A172 (cell line): Measurements from ENCODE around the gene CYS1. TPM values are rescaled to one million over a fixed set of nuclear protein-coding genes. Genes with fewer than 3 reads are reported as not detected.
A peak's percentile ranks its signal among the peaks of the same experiment; 100 is the strongest.

Source experiments
- DNase-seq: peaks from one replicate; pipeline ENCODE4 v3.0.0-alpha.2; 2015; ENCODE audit warnings: low spot score
- total RNA-seq: library from RNA; depleted of rRNA; stranded (reverse); fragments of >200 nt; shearing (Covaris generic); gene quantifications from 2 replicates; pipeline ENCODE4 v1.2.3, GENCODE V29; 2014

Gene CYS1
- total RNA-seq, 1 experiment from 2014 or later, result 4.0 TPM

DNA sequence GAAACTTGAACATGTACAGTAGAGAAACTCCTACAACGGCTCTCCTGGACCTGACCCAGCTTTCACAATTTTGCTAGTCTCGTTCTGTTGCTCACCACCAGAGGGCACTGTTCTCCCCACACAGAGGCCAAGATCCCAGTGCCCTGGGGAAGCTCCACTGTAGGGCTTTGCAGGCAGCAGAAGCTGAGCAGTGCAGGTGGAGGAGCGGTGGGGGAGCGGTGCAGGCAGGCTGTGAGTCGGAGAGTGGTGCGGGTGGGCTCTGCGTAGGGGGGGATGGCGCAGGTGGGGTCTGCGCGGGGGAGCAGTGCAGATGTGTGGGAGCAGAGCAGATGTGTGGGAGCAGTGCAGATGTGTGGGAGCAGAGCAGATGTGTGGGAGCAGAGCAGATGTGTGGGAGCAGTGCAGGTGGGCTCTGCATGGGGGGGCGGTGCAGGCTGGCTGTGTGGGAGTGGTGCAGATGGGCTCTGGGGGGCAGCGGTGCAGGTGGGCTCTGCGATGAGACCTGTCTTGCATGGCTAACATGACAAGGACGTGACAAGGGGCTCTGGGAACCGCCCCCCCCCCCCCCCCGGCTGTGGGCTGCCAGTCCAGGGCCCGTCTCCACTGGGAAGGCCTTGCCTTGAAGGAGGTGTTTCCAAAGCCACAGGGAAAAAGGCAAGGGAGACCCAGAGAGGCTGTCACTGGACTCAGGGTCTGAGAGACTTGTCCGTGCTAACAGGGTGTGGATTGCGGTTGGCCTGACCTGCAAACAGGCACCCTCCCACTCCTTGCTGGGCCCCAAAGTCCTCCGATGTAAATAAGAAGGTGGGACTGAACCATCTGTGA is 7.3 kb downstream of the CYS1 start:
- peak; percentile 81 for DNase-seq

DNA sequence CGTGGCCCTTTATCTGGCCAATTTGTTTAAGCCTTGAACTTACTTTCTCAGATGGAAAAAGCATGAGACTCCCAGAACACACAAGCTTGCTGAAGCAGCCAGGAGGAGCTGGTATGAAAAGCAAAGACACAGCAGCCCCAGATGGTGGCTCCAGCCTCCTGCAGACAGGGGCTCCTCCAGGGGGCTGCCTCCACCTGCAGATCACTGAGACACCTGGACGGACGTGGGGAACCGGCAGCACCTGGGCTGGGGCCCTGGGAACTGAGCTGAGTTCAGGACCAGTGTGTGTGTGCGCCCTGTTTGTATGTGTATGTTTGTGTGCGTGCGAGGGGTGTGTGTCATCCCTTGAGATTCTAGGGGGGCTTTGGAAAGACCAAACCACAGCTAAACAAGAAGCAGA is 8.6 kb downstream of the CYS1 start:
- no peak for DNase-seq

DNA sequence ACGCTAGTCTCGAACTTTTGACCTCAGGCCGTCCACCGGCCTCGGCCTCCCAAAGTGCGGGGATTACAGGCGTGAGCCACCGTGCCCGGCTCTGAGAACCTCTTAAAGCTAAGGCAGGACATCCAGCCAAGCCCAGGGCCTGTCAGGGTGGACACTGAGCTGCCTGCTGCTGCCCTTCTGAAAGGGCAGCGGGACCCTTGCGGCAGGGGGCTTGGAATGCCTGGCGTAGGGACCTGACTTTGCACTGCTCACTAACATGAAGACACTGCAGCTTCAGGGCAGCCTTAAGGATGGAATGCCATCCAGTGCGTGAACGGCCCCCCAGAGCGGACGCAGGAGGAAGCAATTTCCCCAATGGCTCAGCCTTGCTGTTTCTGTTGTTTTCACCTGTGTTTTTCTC is 9.0 kb downstream of the CYS1 start:
- no peak for DNase-seq

DNA sequence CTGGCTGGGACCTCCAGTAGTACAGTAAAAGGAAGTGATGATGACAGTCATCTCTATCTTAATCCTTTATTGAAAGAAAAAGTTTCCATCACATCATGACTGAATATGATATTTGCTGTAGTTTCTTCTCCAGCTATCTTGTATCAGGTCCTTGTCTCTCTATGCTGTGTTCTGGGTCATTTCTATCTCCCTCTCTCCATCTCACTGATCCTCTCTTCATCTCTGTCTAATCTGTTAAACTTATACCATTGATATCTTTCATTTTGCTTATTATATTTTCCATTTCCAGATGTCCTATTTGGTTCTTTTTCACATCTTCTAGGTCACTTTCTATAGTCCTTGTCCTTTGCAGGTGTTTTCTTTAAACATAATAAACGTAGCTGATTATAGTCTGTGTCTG is 12.3 kb downstream of the CYS1 start:
- DNase-seq, result no peak

DNA sequence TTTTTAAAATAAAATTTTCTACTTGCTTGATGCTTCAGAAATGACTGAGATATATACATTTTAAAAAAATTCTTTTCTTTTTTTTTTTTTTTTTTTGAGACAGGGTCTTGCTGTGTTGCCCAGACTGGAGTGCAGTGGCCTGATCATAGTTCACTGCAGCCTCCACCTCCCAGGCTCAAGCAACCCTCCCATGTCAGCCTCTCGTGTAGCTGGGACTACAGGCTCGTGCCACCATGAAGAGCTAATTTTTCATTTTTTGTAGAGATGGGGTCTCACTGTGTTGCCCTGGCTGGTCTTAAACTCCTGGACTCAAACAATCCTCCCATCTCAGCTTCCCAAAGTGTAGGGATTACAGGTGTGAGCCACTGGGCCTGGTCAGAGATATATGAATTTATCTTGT is 12.9 kb downstream of the CYS1 start:
- no peak for DNase-seq

DNA sequence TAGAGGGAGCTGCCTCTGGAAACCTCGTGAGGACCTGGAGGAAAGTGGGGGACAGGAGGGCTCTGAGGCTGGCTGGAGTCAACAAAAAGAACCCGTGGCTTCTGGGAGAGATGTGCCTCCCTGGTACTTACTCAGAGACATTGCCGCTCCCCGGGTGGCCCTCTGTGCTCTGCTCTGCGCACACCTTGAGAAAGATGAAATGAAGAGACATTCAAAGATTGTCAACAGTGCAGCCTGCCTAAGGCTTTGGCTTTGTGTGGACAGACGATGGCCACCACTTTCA is 14.5 kb downstream of the CYS1 start:
- no peak for DNase-seq

DNA sequence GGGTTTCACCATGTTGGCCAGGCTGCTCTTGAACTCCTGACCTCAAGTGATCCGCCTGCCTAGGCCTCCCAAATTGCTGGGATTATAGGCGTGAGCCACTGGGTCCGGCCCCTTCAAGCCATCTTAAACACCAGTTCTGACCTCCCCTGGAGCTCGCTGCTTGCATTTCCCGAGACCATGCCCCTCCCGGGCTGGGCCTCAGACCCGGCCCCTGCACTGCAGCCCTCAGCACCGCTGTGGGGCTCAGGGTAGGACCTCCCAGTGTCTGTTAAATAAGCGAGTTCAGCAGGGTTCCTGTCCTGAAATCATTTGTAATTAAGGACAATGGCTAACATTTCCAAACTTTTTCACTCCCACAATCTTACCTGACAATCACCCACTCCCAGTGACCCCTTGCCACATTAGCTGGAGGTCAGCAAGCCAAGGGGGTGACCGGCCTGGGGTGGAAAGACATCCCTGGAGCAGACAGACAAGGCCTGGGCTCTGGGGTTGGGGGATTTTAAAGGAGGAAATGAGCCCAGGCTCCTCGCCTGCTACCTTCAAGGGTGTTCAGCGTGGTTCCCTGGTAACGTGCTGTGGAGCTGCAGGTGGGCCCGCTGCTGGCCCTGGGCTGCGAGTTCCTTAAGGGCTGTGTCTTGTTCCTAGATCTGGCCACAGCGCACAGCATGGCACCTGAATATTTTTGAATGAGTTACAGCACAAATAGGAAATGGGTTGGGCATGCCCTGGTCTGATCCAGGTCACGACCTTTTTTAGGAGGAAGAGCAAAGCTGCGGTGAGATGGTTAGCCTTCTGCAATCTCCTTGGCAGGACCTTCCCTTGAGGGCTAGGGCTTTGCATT is 15.1 kb downstream of the CYS1 start:
- no peak for DNase-seq

DNA sequence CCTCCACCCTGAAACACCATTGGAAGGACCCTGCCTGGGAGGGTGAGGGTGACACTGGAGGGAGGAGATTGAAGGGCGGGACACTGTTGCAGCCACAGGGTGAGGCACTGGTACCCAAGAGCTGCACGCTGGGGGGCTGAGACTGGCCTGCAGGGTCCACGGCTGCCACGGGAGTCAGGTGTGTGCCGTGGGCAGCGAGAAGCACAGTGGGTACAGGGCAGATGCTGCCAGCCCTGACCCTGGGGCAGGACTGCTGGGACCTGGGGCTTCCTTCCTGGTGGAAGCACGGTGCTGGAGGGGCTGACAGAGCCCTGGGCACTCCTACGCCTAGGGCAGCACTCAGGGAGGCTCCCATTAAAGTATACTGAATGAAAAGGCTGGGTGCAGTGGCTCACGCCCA is 16.6 kb downstream of the CYS1 start:
- no peak for DNase-seq

DNA sequence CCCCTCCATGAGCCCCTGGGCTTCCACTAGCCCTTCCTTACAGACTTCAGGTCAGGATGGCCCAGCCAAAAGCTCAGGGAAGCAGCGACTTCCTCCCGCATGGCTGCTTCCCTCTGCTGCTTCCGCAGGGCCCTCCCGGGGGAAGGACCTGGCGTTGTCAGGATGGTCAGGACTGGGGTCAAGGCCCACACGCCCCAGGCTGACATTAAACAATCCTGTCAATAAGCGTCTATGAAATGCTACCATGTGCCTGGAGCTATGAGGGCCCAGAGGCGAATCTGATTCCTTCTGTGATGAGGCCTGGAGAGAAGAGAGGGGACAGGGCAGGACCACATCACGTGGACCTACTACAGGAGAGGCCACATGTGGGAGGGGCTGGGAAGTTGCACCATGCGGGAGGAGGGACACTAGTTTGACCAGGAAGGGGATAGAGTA is 17.3 kb downstream of the CYS1 start:
- DNase-seq, result no peak

DNA sequence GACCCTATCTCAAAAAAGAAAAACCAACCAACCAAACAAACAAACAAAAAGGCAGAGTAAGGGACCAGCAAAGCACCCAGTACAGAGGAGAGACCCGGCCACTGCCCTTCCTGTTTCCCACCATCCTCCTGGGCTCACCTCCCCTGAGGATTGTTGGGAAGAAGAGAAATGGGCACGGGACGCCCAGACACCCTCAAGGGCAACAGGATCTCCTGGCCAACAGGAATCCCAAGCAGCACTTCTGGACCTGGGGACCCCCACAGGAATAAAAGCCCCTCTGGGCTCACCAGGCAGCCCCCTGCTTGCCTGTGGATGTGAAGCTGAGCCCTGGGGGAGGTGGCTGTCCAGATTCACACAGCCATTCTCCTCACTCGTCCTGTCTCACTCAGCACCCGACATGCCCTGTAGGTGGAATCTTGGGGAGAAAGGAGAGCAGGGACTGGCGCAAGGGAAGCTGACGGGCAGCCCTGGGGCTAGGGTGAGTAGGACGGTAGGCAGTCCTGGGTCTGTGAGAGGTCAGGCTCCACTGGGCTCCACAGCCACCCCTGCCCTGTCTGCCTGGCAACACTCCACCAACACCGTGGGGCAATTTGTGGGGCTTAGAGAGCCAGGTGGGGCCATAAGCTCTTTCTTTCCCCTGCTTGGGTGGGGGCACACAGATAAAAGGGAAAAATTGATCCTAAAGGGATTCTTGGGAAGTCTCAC is 18.8 kb downstream of the CYS1 start:
- no peak for DNase-seq

DNA sequence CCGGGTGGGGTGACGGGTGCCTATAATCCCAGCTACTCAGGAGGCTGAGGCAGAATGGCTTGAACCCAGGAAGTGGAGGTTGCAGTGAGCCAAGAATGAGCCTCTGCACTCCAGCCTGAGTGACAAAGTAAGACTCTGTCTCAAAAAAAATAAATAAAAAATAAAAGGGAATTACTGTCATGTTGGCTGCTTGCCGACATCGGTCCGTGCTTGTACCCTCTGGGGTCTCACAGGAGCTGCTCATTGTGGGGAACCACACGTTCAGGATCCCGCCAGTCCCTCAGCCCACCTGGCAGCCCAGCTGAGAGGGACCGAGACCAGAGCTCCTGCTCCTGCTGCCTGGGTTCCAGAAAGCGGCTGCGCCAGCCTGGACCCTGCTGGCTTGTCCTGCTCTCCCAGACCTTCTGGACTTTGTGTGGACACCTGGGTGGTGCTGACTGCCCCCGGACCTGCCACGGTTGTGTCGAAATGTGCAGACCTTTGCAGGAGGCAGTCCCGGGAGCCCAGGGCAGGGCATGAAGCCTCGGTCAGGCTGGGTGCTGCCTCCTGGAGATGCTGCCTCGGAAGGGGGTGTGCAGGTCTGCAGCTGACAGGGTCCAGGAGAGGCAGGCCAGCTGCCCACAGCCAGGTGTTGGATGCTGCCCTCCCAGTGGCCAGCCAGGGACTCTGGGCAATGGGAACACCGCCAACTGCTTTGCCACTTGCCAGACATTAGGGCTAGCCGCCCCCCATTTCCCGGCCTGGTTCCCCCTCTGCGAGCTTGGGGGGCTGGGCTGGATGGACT is 20.5 kb downstream of the CYS1 start:
- no peak for DNase-seq

DNA sequence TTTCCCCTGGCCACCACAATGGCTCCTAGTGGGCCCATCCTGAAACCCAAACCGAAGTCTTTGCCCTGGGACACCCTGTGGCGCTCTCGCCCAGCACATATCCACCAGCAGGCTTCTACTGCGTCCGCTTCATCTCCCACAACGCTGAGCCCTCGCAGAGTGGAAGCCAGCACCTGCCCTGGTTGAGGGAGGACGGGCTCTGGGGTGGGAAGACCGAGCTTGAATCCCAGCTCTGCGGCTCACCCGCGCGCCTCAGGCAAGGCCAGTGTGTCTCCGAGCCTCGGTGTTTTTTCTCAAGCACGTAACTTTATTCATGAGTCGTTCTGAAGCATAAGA is 21.2 kb downstream of the CYS1 start:
- no peak for DNase-seq

DNA sequence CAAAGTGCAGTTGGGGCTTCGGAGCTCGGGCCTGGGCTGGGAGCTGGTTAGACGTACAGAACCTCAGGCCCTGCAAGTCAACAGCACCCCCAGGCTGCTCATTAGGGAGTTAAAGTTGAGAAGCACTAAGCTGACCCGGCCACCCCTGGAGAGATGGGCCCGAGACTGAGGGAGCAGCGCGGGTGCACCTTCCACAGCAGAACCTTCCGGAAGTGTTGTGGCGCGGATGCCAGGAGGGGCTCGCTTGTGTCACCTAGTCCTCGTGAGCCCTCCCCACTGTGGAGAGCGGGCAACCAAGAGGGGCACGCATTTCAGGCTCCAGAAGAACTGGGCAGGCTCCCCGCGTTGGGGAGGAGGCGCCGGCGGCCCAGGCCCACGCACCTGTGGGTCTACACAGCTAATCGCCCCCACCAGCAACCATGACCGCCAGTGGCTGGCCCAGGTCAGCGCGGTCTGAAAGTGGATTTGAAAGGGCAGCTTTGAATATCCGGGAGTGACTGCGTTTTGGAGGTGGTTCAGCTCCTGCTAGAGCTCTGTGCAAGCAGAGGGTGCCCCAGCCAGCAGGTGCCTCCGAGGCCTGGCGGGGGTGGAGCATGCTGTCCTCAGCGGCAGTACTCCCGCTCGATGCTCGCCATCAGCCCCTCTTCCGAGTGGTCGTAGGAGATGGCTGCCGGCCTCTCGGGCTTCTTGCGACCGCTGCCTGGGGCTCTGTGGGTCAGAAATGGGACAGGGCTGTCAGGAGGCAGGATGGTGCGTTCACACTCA is 21.8 kb downstream of the CYS1 start:
- DNase-seq, result no peak

DNA sequence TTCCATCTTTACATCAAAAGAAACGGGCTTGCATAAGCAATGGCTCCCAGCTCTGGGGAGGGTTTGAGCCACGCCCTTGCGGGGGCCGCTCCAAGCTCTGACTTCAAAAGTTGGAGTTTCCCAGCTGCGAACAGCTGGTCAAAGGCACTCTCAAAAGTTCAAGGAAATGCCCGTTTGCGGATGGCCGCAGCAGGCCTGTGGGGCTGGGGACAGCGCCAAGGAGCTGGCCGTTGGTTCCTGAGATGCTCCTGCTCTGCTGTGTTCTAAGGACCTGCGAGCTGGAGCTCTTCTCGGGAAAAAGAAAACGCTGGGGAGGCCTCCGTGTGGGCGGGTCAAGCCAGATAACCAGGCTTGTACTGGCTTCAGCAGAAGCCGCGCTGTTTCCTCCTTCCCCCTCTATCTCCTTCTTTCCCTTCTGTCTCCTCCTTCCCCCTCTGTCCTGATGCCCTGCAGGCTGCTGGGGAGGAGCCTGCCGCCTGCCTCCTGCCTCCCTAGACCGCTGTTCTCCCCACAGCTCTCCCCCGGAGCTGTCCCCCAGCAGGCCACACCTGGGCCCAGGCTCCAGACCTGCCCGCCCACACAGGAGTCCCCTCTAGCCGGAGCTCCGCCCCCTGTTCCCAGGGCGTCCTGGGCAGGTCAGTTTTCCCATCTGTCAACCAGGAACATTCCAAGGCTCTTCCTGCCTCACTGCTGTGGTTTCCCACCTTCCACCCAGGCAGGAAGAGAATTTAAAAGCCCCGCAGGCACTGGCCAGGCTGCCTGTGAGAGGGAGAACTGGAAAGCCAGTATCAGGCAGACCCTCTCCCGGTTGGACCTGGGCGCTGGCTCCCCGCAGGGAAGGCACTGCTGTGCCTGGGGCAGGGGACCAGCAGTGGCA is 22.7 kb downstream of the CYS1 start:
- peak; percentile 82 for DNase-seq

DNA sequence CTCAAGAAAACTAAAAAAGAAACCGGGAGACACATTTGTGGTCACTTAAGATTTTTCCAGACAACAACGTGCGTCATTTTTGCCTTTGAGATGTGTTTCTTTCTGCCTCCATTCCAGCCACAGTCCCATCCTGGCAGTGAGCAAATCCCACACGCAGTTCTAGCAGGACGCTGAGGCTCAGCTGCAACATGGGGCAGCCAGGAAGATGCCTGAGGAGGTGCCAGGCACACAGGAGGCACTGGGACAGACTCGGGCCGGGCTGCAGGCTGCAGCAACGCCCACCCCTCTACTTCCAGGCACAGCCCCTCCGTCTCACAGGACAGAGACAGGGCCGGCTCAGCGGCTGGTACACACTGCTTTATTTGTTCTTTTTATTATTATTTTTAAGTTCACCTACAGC is 23.8 kb downstream of the CYS1 start:
- no peak for DNase-seq

DNA sequence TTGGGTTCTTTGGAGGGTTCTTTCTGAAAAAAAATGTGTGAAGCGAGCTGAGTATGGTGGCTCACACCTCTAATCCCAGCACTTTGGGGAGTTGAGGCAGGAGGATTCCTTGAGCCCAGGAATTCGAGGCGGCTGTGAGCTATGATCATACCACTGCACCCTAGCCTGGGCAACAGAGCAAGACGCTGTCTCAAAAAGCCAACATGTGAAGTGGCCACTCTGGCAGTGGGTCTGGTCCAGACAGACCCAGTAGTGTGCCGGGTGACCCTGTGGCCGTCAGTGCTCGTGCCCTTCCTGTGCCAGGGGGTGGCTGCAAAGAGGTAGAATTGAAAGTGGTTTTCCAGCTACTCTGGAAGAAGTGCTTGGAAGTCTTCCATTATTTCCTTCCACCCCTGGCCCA is 25.2 kb downstream of the CYS1 start:
- DNase-seq, result no peak

DNA sequence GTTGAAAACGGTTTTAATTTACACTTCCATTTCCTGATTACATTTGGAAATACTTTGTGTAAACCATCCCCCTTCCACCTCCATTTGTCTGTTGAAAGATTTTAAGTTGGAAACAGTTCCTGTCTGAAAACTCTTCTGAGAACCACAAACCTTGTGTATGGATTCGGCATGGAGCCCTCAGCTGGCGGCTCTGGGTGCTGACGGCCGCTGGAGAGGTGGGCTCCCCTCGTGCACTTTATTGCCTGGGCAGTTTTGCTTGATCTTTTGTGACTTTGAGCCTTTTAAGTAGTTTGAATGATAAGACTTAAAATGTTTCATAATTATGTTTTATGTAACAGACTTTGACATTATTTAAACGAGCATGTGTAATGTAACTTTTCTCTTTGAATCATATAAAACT is 25.8 kb downstream of the CYS1 start:
- no peak for DNase-seq

DNA sequence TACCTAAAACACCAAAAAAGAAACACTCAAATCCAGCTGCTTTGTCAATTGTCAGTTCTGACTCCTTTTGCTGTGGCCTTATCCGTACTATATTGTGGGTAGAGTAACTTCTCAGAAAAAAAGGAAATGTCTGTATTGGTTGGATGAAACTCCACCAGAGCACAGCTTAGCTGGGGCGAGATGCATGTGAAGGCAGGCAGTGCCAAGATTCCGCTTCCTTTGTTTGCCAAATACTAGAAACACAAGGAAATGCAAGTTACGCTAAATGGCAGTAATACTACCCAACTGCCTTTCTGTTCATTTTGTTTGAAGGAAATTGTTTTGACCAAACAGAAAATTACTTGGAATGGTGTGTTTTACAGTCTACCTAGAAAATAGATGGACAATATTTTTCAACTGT is 26.9 kb downstream of the CYS1 start:
- no peak for DNase-seq

DNA sequence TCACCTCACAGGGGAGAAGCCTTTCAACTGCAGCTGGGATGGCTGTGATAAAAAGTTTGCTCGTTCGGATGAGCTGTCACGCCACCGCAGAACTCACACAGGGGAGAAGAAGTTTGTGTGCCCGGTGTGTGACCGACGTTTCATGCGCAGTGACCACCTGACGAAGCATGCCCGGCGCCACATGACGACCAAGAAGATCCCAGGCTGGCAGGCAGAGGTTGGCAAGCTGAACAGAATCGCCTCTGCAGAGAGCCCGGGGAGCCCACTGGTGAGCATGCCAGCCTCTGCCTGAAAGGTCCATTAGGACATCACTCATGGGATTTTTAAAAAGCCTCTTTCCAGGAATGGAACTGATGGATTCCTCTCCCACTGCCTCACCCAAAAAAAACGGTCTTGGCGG is 28.0 kb downstream of the CYS1 start:
- DNase-seq, result no peak

DNA sequence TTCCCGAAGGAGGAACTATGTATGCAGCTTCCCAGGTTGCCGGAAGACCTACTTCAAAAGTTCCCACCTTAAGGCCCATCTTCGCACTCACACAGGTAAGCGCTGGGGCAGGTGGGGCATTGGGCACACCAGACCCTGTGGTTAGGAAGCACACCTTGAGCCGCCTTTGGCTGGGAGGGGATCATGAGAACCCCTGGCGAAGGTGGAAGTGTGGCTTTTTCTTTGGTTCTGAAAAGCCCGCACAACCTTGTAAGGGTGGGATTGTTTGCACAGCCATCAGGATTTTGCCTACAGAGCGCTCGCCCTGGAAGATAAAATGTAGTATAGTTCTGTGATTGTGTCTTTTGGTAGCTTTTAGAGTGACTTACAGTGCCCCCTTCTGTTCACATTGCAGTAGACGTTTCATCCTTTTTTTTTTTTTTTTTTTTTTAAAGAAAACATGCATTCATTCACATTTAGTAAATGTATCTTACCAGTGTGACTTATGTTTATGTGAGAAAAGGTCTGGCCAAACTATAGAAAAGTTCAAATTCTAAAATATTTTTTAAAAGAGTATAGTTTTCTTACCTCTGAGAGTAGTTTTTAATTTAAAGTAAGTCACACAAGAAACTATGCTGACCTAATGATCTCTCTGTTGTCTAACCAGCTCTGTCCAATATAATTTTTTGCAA is 31.6 kb downstream of the CYS1 start:
- DNase-seq, result peak; percentile 67
